Neural progenitor cell (in vitro differentiated cells): ENCODE results near the gene DSCAML1. TPM values are rescaled to one million over a fixed set of nuclear protein-coding genes. Genes with fewer than 3 reads are reported as not detected.

Experiments used
- DNase-seq: peaks from one replicate; pipeline ENCODE4 v3.0.0-alpha.2; 2016; ENCODE audit warnings: low spot score
- H2AFZ ChIP-seq: fragments of 200-600 bp; sonication (generic); replicated peaks from 2 replicates; pipeline ENCODE4 v1.6.1; 2016; ENCODE audit warnings: antibody characterized with exemption
- H3F3A ChIP-seq: fragments of 200-600 bp; sonication (generic); 2 replicates; pipeline ENCODE4 v1.6.1; 2016; ENCODE audit warnings: antibody characterized with exemption, low read depth
- H3K27ac ChIP-seq: fragments of 200-600 bp; sonication (generic); 2 replicates; pipeline ENCODE4 v1.5.1; 2016; ENCODE audit warnings: mild to moderate bottlenecking
- H3K27me3 ChIP-seq: fragments of 200-600 bp; sonication (generic); 2 replicates; pipeline ENCODE4 v1.6.1; 2016; ENCODE audit warnings: mild to moderate bottlenecking, moderate library complexity
- H3K36me3 ChIP-seq: fragments of 200-600 bp; sonication (generic); 2 replicates; pipeline ENCODE4 v1.5.1; 2016
- H3K4me1 ChIP-seq: fragments of 200-600 bp; sonication (generic); 2 replicates; pipeline ENCODE4 v1.6.1; 2016; ENCODE audit warnings: mixed run types
- H3K4me2 ChIP-seq: fragments of 200-600 bp; sonication (generic); 2 replicates; pipeline ENCODE4 v1.6.1; 2016
- H3K4me3 ChIP-seq: fragments of 200-600 bp; sonication (generic); 2 replicates; pipeline ENCODE4 v1.5.1; 2016
- H3K79me2 ChIP-seq: fragments of 200-600 bp; sonication (generic); 2 replicates; pipeline ENCODE4 v1.6.1; 2016; ENCODE audit warnings: low read depth
- H3K9ac ChIP-seq: fragments of 200-600 bp; sonication (generic); 2 replicates; pipeline ENCODE4 v1.6.1; 2016
- H3K9me3 ChIP-seq: fragments of 200-600 bp; sonication (generic); 2 replicates; pipeline ENCODE4 v1.5.1; 2016; ENCODE audit warnings: low read depth
- H4K20me1 ChIP-seq: fragments of 200-600 bp; sonication (generic); 2 replicates; pipeline ENCODE4 v1.6.1; 2016; ENCODE audit warnings: low read depth
- H3K27ac Mint-ChIP-seq: 3 replicates; pipeline ENCODE4 v1.8.0; 2021; ENCODE audit warnings: mixed read lengths
- H3K27me3 Mint-ChIP-seq: 2 replicates; pipeline ENCODE4 v1.8.0; 2022; ENCODE audit warnings: low read depth, mild to moderate bottlenecking, inconsistent platforms, moderate library complexity, mixed read lengths; ENCODE audit not compliant: insufficient read depth
- H3K36me3 Mint-ChIP-seq: 3 replicates; pipeline ENCODE4 v1.8.0; 2021; ENCODE audit warnings: mixed read lengths
- H3K4me1 Mint-ChIP-seq: 3 replicates; pipeline ENCODE4 v1.8.0; 2021; ENCODE audit warnings: mixed read lengths
- H3K4me3 Mint-ChIP-seq: 3 replicates; pipeline ENCODE4 v1.8.0; 2021; ENCODE audit warnings: mild to moderate bottlenecking, moderate library complexity, mixed read lengths
- H3K9me3 Mint-ChIP-seq: 3 replicates; pipeline ENCODE4 v1.8.0; 2020; ENCODE audit warnings: mixed read lengths
- CTCF ChIP-seq: fragments of 200-600 bp; sonication (generic); IDR thresholded peaks from 2 replicates; pipeline ENCODE4 v1.5.1; 2017; ENCODE audit warnings: antibody characterized with exemption, mild to moderate bottlenecking
- EZH2 ChIP-seq: fragments of 200-600 bp; sonication (generic); IDR thresholded peaks from 2 replicates; pipeline ENCODE4 v1.6.1; 2017; ENCODE audit warnings: antibody characterized with exemption, mild to moderate bottlenecking, moderate library complexity
- EZH2phosphoT487 ChIP-seq: fragments of 200-600 bp; sonication (generic); IDR thresholded peaks from 2 replicates; pipeline ENCODE4 v1.6.1; 2017; ENCODE audit warnings: antibody characterized with exemption
- total RNA-seq: library from RNA; depleted of rRNA; stranded (reverse); fragments of >200 nt; gene quantifications from 2 replicates; pipeline ENCODE4 v1.2.3, GENCODE V29; 2015; ENCODE audit warnings: low replicate concordance

DSCAML1 gene
- total RNA-seq, 1 donor from 2014 or later, result 0.06 TPM

- Mint-ChIP-seq H3K36me3 (peaks cover 2% of the 10 kb centered on the region), H3K27ac (no peak overlapping the region), H3K4me1 (peaks cover 50% of the 10 kb centered on the region), H3K4me3 (no peak overlapping the region), H3K27me3 (peaks cover 25% of the 10 kb centered on the region), H3K9me3 (no peaks in the 10 kb centered on the region)
- H3K4me3 ChIP-seq, result no peak overlapping the region
- no peak for TF ChIP-seq EZH2phosphoT487
- no peak for TF ChIP-seq EZH2
- TF ChIP-seq CTCF, result no peak
- peaks cover 20% of the 10 kb centered on the region for H3K4me1 ChIP-seq
- no peaks in the 10 kb centered on the region for H3K9me3 ChIP-seq
- no peaks in the 10 kb centered on the region for H3K36me3 ChIP-seq
- H2AFZ ChIP-seq, result no peak overlapping the region
- no peaks in the 10 kb centered on the region for H3K79me2 ChIP-seq
- H3K27ac ChIP-seq, result no peak overlapping the region
- no peak overlapping the region for H3K4me2 ChIP-seq
- peaks cover 4% of the 10 kb centered on the region for H3F3A ChIP-seq
- no peaks in the 10 kb centered on the region for H4K20me1 ChIP-seq
- H3K27me3 ChIP-seq, result no peaks in the 10 kb centered on the region
- no peak for DNase-seq
- H3K9ac ChIP-seq, result no peak overlapping the region
Measured at GRCh38 chr11:117515892-117516787, 280.9 kb downstream of the DSCAML1 start.

- no peaks in the 10 kb centered on the region for H3K27me3 ChIP-seq
- H3K9me3 Mint-ChIP-seq, result no peaks in the 10 kb centered on the region
- no peak overlapping the region for H3K4me3 ChIP-seq
- peaks cover 25% of the 10 kb centered on the region for H3K27me3 Mint-ChIP-seq
- H3K79me2 ChIP-seq, result no peaks in the 10 kb centered on the region
- H4K20me1 ChIP-seq, result no peaks in the 10 kb centered on the region
- no peak overlapping the region for H3K4me2 ChIP-seq
- no peak for TF ChIP-seq EZH2phosphoT487
- no peak for TF ChIP-seq CTCF
- TF ChIP-seq EZH2, result no peak
- H3F3A ChIP-seq, result peaks cover 4% of the 10 kb centered on the region
- no peak overlapping the region for H3K27ac ChIP-seq
- no peak overlapping the region for H3K9ac ChIP-seq
- H3K27ac Mint-ChIP-seq, result no peak overlapping the region
- no peak for DNase-seq
- H3K36me3 Mint-ChIP-seq, result peaks cover 2% of the 10 kb centered on the region
- no peak overlapping the region for H3K4me3 Mint-ChIP-seq
- peaks cover 24% of the 10 kb centered on the region for H3K4me1 ChIP-seq
- H3K36me3 ChIP-seq, result no peaks in the 10 kb centered on the region
- no peak overlapping the region for H2AFZ ChIP-seq
- no peaks in the 10 kb centered on the region for H3K9me3 ChIP-seq
- peaks cover 52% of the 10 kb centered on the region for H3K4me1 Mint-ChIP-seq
Measured at GRCh38 chr11:117514256-117514655, 282.8 kb downstream of the DSCAML1 start.

GRCh38 chr11:117513666-117514065 lies 283.4 kb downstream of the DSCAML1 start:
- H3K36me3 ChIP-seq, result no peaks in the 10 kb centered on the region

More at GRCh38 chr11:117513666-117514065, 283.4 kb downstream of the DSCAML1 start:
- H3K4me1 Mint-ChIP-seq, result peaks cover 51% of the 10 kb centered on the region
- H3K27me3 Mint-ChIP-seq, result peaks cover 25% of the 10 kb centered on the region
- Histone ChIP-seq H3K4me2 (no peak overlapping the region), H3K79me2 (no peaks in the 10 kb centered on the region), H3K9me3 (no peaks in the 10 kb centered on the region), H3K4me1 (peaks cover 27% of the 10 kb centered on the region), H3K4me3 (no peak overlapping the region), H2AFZ (no peak overlapping the region), H3F3A (peaks cover 4% of the 10 kb centered on the region), H3K27ac (no peak overlapping the region), H3K27me3 (no peaks in the 10 kb centered on the region), H3K9ac (no peak overlapping the region), H4K20me1 (no peaks in the 10 kb centered on the region)
- H3K27ac Mint-ChIP-seq, result no peak overlapping the region
- DNase-seq, result no peak
- no peaks in the 10 kb centered on the region for H3K9me3 Mint-ChIP-seq
- no peak for TF ChIP-seq EZH2phosphoT487
- TF ChIP-seq CTCF, result no peak
- no peak for TF ChIP-seq EZH2
- H3K36me3 Mint-ChIP-seq, result peaks cover 2% of the 10 kb centered on the region
- H3K4me3 Mint-ChIP-seq, result no peak overlapping the region
